Endothelial cell (in vitro differentiated cells): Measurements from ENCODE around the gene PMM2. TPM values are rescaled to one million over a fixed set of nuclear protein-coding genes. Genes with fewer than 3 reads are reported as not detected.
A peak's percentile ranks its signal among the peaks of the same experiment; 100 is the strongest.

ENCODE experiments used
- DNase-seq: peaks from one replicate; pipeline ENCODE4 v3.0.0; 2021; ENCODE audit warnings: low spot score
- H3K27ac Mint-ChIP-seq: one replicate; pipeline ENCODE4 v1.8.0; 2021; ENCODE audit warnings: mixed read lengths, inconsistent platforms; ENCODE audit not compliant: unreplicated experiment
- H3K27me3 Mint-ChIP-seq: one replicate; pipeline ENCODE4 v1.8.0; 2021; ENCODE audit warnings: mild to moderate bottlenecking, moderate library complexity, mixed read lengths, inconsistent platforms; ENCODE audit not compliant: unreplicated experiment
- H3K36me3 Mint-ChIP-seq: one replicate; pipeline ENCODE4 v1.8.0; 2021; ENCODE audit warnings: mild to moderate bottlenecking, low read depth, mixed read lengths, inconsistent platforms; ENCODE audit not compliant: unreplicated experiment
- H3K4me1 Mint-ChIP-seq: one replicate; pipeline ENCODE4 v1.8.0; 2021; ENCODE audit warnings: mild to moderate bottlenecking, mixed read lengths, inconsistent platforms; ENCODE audit not compliant: unreplicated experiment
- H3K4me3 Mint-ChIP-seq: one replicate; pipeline ENCODE4 v1.8.0; 2021; ENCODE audit warnings: mild to moderate bottlenecking, mixed read lengths, inconsistent platforms; ENCODE audit not compliant: unreplicated experiment
- H3K9me3 Mint-ChIP-seq: one replicate; pipeline ENCODE4 v1.8.0; 2021; ENCODE audit warnings: mixed read lengths, inconsistent platforms; ENCODE audit not compliant: unreplicated experiment
- CTCF ChIP-seq: fragments of 200-600 bp; sonication (generic); IDR thresholded peaks from one replicate; pipeline ENCODE4 v1.5.0; 2021; ENCODE audit warnings: antibody characterized with exemption; ENCODE audit not compliant: unreplicated experiment
- total RNA-seq: library from RNA; stranded (reverse); fragmentation: NEBNext Ultra II Directional; extraction: Animal tissue kit (Norgen Biotek cat#: 25700); gene quantifications from one replicate; pipeline ENCODE4 v1.2.1, GENCODE V29; 2021; ENCODE audit not compliant: unreplicated experiment

The PMM2 gene
- total RNA-seq, 1 donor from 2014 or later = 19.3 TPM

GRCh38 chr16:8894736-8895334 is 97.2 kb downstream of the PMM2 start:
- Mint-ChIP-seq H3K9me3 (no peaks in the 10 kb centered on the region), H3K4me3 (peak overlapping the region; percentile 65), H3K27me3 (peaks cover 6% of the 10 kb centered on the region), H3K27ac (no peak overlapping the region), H3K36me3 (peaks cover 53% of the 10 kb centered on the region), H3K4me1 (peaks cover 5% of the 10 kb centered on the region)
- no peak for TF ChIP-seq CTCF
- DNase-seq = no peak

DNA sequence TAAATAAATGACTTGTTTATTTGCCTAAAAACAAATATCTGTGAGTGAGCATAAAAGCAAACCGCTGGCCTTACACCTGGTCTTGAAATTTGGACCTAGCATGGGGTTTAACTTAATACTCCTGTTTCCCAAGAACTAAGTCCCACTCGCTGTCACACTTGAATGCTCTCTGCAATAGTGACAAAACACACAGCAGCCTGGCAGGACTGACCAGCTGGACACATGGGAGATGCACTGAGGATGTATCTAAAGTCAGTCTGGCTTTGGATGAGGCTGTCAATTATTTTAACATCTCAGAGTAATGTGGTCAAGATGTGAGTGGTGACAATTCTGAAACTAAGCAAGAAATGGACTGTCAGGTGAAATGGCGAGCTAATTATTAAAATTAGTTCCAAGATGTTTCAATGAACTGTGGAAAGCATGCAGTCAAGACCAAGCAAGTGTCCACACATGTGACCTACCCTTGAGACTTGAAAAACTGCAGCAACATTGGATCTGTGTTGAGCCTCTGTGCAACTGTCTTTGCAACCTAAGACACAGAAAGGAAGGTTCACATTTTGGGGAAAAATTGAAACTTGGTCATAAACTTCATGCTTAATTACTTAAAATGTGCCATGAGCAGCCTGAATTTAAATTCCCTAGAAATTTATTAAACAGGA is 101.2 kb downstream of the PMM2 start:
- Mint-ChIP-seq H3K27ac (no peak overlapping the region), H3K4me1 (peaks cover 4% of the 10 kb centered on the region), H3K9me3 (no peaks in the 10 kb centered on the region), H3K4me3 (no peak overlapping the region), H3K27me3 (no peaks in the 10 kb centered on the region), H3K36me3 (peaks cover 45% of the 10 kb centered on the region)
- no peak for DNase-seq
- TF ChIP-seq CTCF = no peak

Other genes with a start within 250 kb of the PMM2 start
- gene TMEM114, start 207.3 kb upstream of the PMM2 start, total RNA-seq = not detected
- gene METTL22, start 176.1 kb upstream of the PMM2 start, total RNA-seq = 39.6 TPM
- gene ABAT, start 123.2 kb upstream of the PMM2 start, total RNA-seq = 1.6 TPM
- 8.1 TPM for gene TMEM186, start 200 bp upstream of the PMM2 start, total RNA-seq
- gene CARHSP1, start 71.2 kb downstream of the PMM2 start, total RNA-seq = 127 TPM
- not detected for gene LITAFD, start 84.5 kb downstream of the PMM2 start, total RNA-seq
- 122 TPM for gene USP7, start 166.1 kb downstream of the PMM2 start, total RNA-seq